ENCODE data around the gene KDM5A. TPM values are rescaled to one million over a fixed set of nuclear protein-coding genes. Genes with fewer than 3 reads are reported as not detected.

KDM5A gene
- total RNA-seq, 1 donor from 2014 or later: 50.2 TPM

DNA sequence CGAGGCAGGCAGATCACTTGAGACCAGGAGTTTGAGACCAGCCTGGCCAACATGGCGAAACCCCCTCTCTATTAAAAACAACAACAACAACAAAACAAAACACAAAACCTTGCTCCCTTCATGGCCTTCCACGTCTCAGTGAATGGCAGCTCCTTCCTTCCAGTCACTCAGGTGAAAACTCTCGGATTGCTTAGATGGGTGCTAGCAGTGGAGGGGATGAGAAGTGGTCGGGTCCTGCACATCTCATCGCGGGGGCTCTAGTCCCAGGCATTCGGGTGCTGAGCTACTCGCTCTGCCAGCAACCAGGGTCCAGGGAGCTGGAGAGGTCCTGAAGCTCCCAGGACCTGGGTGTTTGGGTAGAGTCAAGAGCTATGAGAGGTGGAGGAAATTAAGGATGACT is 134.2 kb downstream of the KDM5A start:
- no peaks in the 10 kb centered on the region for H3K36me3 ChIP-seq
- no peaks in the 10 kb centered on the region for H3K36me3 Mint-ChIP-seq
- no peaks in the 10 kb centered on the region for H3K9me3 ChIP-seq (ENCODE audit: low read depth)
- DNase-seq (ENCODE audit: low spot score): no peak
- H3K79me2 ChIP-seq (ENCODE audit: low read depth): no peaks in the 10 kb centered on the region
- no peaks in the 10 kb centered on the region for H3F3A ChIP-seq (ENCODE audit: low read depth)
- H3K4me3 Mint-ChIP-seq: no peak overlapping the region
- TF ChIP-seq, protein P1, sequence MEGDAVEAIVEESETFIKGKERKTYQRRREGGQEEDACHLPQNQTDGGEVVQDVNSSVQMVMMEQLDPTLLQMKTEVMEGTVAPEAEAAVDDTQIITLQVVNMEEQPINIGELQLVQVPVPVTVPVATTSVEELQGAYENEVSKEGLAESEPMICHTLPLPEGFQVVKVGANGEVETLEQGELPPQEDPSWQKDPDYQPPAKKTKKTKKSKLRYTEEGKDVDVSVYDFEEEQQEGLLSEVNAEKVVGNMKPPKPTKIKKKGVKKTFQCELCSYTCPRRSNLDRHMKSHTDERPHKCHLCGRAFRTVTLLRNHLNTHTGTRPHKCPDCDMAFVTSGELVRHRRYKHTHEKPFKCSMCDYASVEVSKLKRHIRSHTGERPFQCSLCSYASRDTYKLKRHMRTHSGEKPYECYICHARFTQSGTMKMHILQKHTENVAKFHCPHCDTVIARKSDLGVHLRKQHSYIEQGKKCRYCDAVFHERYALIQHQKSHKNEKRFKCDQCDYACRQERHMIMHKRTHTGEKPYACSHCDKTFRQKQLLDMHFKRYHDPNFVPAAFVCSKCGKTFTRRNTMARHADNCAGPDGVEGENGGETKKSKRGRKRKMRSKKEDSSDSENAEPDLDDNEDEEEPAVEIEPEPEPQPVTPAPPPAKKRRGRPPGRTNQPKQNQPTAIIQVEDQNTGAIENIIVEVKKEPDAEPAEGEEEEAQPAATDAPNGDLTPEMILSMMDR (IDR thresholded peaks at IDR 0.05): no peak
- TF ChIP-seq EZH2 (IDR thresholded peaks at IDR 0.05) (no peak), EZH2phosphoT487 (IDR thresholded peaks at IDR 0.05) (no peak)
- peaks cover 2% of the 10 kb centered on the region for H3K4me1 Mint-ChIP-seq
- no peak overlapping the region for H3K4me3 ChIP-seq
- no peak overlapping the region for H3K4me2 ChIP-seq
- peaks cover 14% of the 10 kb centered on the region for H3K27me3 Mint-ChIP-seq (ENCODE audit: insufficient read depth, low read depth)
- no peaks in the 10 kb centered on the region for H4K20me1 ChIP-seq (ENCODE audit: low read depth)
- H3K9ac ChIP-seq: no peak overlapping the region
- no peak overlapping the region for H2AFZ ChIP-seq (replicated peaks)
- H3K27me3 ChIP-seq: peaks cover 12% of the 10 kb centered on the region
- no peak overlapping the region for H3K27ac ChIP-seq
- H3K4me1 ChIP-seq: no peaks in the 10 kb centered on the region
- H3K9me3 Mint-ChIP-seq: no peaks in the 10 kb centered on the region
- H3K27ac Mint-ChIP-seq: no peak overlapping the region

DNA sequence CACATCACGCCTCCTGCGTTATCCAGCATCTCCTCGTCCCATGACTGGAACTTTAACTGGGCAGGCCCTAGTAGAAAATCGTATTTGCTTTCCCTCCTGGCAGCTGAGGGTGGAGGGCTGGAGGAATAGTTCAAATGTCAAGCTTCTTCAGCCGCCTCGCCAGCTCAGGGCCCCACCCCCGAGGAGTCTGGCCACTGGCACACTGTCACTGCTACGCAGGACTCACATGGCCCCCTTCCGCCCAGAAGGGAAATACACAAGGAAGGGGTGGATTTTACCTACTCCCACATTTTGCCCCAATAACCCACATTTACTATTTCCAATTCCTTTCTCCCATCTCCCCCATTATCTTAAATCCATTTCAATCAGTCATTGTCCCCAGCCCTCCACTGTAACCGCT is 135.1 kb downstream of the KDM5A start:
- H3K4me3 ChIP-seq: no peak overlapping the region
- no peak overlapping the region for H3K27ac ChIP-seq
- H3K4me3 Mint-ChIP-seq: no peak overlapping the region
- H3K36me3 ChIP-seq: no peaks in the 10 kb centered on the region
- no peaks in the 10 kb centered on the region for H3F3A ChIP-seq (ENCODE audit: low read depth)
- peak; percentile 27 for DNase-seq (ENCODE audit: low spot score)
- H3K4me2 ChIP-seq: no peak overlapping the region
- H4K20me1 ChIP-seq (ENCODE audit: low read depth): no peaks in the 10 kb centered on the region
- H3K4me1 ChIP-seq: no peaks in the 10 kb centered on the region
- H3K9ac ChIP-seq: no peak overlapping the region
- no peaks in the 10 kb centered on the region for H3K36me3 Mint-ChIP-seq
- H3K4me1 Mint-ChIP-seq: peaks cover 2% of the 10 kb centered on the region
- H2AFZ ChIP-seq (replicated peaks): peak overlapping the region; percentile 50
- no peaks in the 10 kb centered on the region for H3K79me2 ChIP-seq (ENCODE audit: low read depth)
- H3K9me3 ChIP-seq (ENCODE audit: low read depth): no peaks in the 10 kb centered on the region
- no peak overlapping the region for H3K27ac Mint-ChIP-seq
- TF ChIP-seq EZH2phosphoT487 (IDR thresholded peaks at IDR 0.05) (no peak), EZH2 (IDR thresholded peaks at IDR 0.05) (no peak)
- TF ChIP-seq, protein P1 (IDR thresholded peaks at IDR 0.05): no peak
- no peaks in the 10 kb centered on the region for H3K9me3 Mint-ChIP-seq
- peaks cover 15% of the 10 kb centered on the region for H3K27me3 Mint-ChIP-seq (ENCODE audit: insufficient read depth, low read depth)
- H3K27me3 ChIP-seq: peaks cover 21% of the 10 kb centered on the region

DNA sequence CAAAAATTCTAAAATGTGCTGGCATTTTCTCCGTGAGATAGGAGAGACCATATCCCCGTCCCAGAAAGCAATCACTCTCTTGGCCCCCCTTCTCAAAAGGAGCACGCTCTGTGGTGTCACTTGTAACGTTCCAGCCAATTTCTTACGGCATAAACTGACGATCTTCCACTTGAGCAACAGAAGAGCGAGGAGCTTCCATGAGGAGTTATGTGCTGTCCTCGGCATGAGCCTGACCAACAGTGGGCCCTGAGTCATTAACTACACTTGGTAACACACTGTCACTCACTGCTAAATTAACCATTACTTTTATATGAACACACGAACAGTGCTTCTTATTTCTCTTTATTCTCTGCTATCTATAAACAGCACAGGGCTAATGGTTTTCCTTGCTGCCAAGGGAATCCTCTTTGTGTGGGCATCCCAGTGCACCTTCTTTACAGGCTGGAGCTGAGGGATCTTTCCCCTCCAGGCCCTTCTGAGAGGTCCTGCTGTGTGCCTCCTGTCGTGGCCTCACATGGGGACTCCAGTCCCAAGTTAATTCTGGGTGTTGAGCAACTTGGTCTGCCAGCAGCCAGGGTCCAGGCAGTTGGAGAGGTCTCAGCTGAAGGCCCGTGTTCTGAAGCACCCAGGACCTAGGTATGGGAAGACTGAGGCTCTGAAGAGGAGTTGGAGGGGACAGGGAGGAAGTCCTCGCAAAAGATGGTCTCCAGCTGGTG is 135.8 kb downstream of the KDM5A start:
- Histone ChIP-seq H3K79me2 (ENCODE audit: low read depth) (no peaks in the 10 kb centered on the region), H3F3A (ENCODE audit: low read depth) (no peaks in the 10 kb centered on the region), H4K20me1 (ENCODE audit: low read depth) (no peaks in the 10 kb centered on the region), H3K4me2 (no peak overlapping the region), H3K36me3 (no peaks in the 10 kb centered on the region), H3K9me3 (ENCODE audit: low read depth) (peaks cover under 1% of the 10 kb centered on the region), H2AFZ (replicated peaks) (peak overlapping the region; percentile 50), H3K27me3 (peaks cover 28% of the 10 kb centered on the region), H3K9ac (no peak overlapping the region), H3K4me1 (no peaks in the 10 kb centered on the region), H3K27ac (no peak overlapping the region), H3K4me3 (no peak overlapping the region)
- no peak for DNase-seq (ENCODE audit: low spot score)
- Mint-ChIP-seq H3K27me3 (ENCODE audit: insufficient read depth, low read depth) (peaks cover 13% of the 10 kb centered on the region), H3K4me1 (peaks cover 2% of the 10 kb centered on the region), H3K4me3 (no peak overlapping the region), H3K9me3 (peaks cover 2% of the 10 kb centered on the region), H3K36me3 (no peaks in the 10 kb centered on the region), H3K27ac (no peak overlapping the region)
- TF ChIP-seq EZH2phosphoT487 (IDR thresholded peaks at IDR 0.05): no peak

DNA sequence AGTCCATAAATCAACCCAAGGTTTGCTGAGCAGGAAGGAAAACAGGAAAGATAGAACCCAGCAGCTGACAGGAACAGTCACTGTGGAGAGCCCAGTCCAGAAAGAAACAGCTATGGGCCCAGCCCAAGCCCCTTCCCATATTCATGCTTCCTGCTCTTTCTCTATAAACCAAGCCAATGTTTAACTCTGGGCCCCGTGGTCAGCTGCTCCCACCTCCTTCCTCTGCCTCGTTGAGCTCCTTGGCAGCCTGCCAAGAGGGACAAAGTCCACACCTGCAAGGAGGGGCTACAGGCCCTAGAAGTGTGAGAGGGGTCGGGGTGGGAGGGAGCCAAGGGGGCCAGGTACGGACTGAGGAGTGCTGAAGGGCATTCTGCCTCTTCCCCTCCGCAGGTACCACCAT is 136.5 kb downstream of the KDM5A start:
- Histone ChIP-seq H3K27me3 (peaks cover 32% of the 10 kb centered on the region), H3K9ac (no peak overlapping the region), H3K4me3 (no peak overlapping the region), H3K79me2 (ENCODE audit: low read depth) (no peaks in the 10 kb centered on the region), H3K9me3 (ENCODE audit: low read depth) (peaks cover 7% of the 10 kb centered on the region), H4K20me1 (ENCODE audit: low read depth) (no peaks in the 10 kb centered on the region), H2AFZ (replicated peaks) (no peak overlapping the region), H3F3A (ENCODE audit: low read depth) (no peaks in the 10 kb centered on the region), H3K36me3 (no peaks in the 10 kb centered on the region), H3K4me2 (no peak overlapping the region), H3K27ac (no peak overlapping the region), H3K4me1 (no peaks in the 10 kb centered on the region)
- no peak for TF ChIP-seq EZH2phosphoT487 (IDR thresholded peaks at IDR 0.05)
- TF ChIP-seq, protein P1 (IDR thresholded peaks at IDR 0.05): no peak
- TF ChIP-seq EZH2 (IDR thresholded peaks at IDR 0.05): no peak
- Mint-ChIP-seq H3K27me3 (ENCODE audit: insufficient read depth, low read depth) (peaks cover 13% of the 10 kb centered on the region), H3K36me3 (no peaks in the 10 kb centered on the region), H3K4me1 (peaks cover 2% of the 10 kb centered on the region), H3K27ac (no peak overlapping the region), H3K9me3 (peaks cover 7% of the 10 kb centered on the region), H3K4me3 (no peak overlapping the region)
- no peak for DNase-seq (ENCODE audit: low spot score)
